ENCODE data around the gene KRTAP2-3.
"Not testable (repeated sequence)": the region's sequence is repeated elsewhere in the genome, so short reads cannot be mapped to it uniquely, and the experiment has no call there.

Gene KRTAP2-3

GRCh38 chr17:41060052-41060604, at the start of gene KRTAP2-3:
Gene KRTAP2-3 (minus strand): TSS chr17:41060114. CDS start chr17:41060050, 64 bp downstream.
- DNase-seq: no peak

GRCh38 chr17:41108728-41109386, 48.9 kb upstream of the KRTAP2-3 start:
- DNase-seq: not testable (repeated sequence)

GRCh38 chr17:41107941-41108450, 48.1 kb upstream of the KRTAP2-3 start:
- no peak for DNase-seq

GRCh38 chr17:41105347-41105746, 45.4 kb upstream of the KRTAP2-3 start, which contains the start of gene KRTAP4-9:
Gene KRTAP4-9 (plus strand): TSS chr17:41105389. CDS start chr17:41105389, 0 bp downstream.
- not testable (repeated sequence) for DNase-seq

- not testable (repeated sequence) for DNase-seq
These were observed 44.6 kb upstream of the KRTAP2-3 start for GRCh38 chr17:41104386-41105038.

- DNase-seq: no peak
These were observed 44.0 kb upstream of the KRTAP2-3 start for GRCh38 chr17:41103896-41104295.

GRCh38 chr17:41101586-41102259, 41.8 kb upstream of the KRTAP2-3 start, which contains the start of gene KRTAP4-16:
Gene KRTAP4-16 (minus strand): TSS chr17:41102209. CDS start chr17:41102209, 0 bp downstream.
- no peak for DNase-seq

- not testable (repeated sequence) for DNase-seq
These were observed 40.0 kb upstream of the KRTAP2-3 start for GRCh38 chr17:41099682-41100480.

GRCh38 chr17:41098481-41098880, 38.6 kb upstream of the KRTAP2-3 start:
- DNase-seq: no peak

- no peak for DNase-seq
These were observed 38.1 kb upstream of the KRTAP2-3 start, which contains the start of gene KRTAP4-8 for GRCh38 chr17:41098042-41098441. Gene KRTAP4-8 (minus strand): TSS chr17:41098142. CDS start chr17:41098084, 58 bp downstream.

GRCh38 chr17:41096055-41096454, 36.1 kb upstream of the KRTAP2-3 start:
- no peak for DNase-seq

GRCh38 chr17:41088760-41089352, 28.9 kb upstream of the KRTAP2-3 start:
- DNase-seq: not testable (repeated sequence)

- not testable (repeated sequence) for DNase-seq
These were observed 24.4 kb upstream of the KRTAP2-3 start, which contains the start of gene KRTAP4-7 for GRCh38 chr17:41084100-41084856. Gene KRTAP4-7 (plus strand): TSS chr17:41084150. CDS start chr17:41084207, 57 bp downstream.

GRCh38 chr17:41083427-41083826, 23.5 kb upstream of the KRTAP2-3 start:
- not testable (repeated sequence) for DNase-seq

GRCh38 chr17:41082626-41083025, 22.7 kb upstream of the KRTAP2-3 start:
- no peak for DNase-seq

GRCh38 chr17:41076788-41077187, 16.9 kb upstream of the KRTAP2-3 start:
- no peak for DNase-seq

- DNase-seq: no peak
These were observed 13.8 kb upstream of the KRTAP2-3 start for GRCh38 chr17:41073676-41074075.

GRCh38 chr17:41071606-41072360, 11.9 kb upstream of the KRTAP2-3 start:
- no peak for DNase-seq

- DNase-seq: no peak
These were observed 9.1 kb upstream of the KRTAP2-3 start for GRCh38 chr17:41069031-41069430.

- DNase-seq: no peak
These were observed 7.4 kb upstream of the KRTAP2-3 start for GRCh38 chr17:41067281-41067680.
